Fibroblast of skin of left biceps (primary cell): ENCODE data around the gene SMYD5.
"Not testable (repeated sequence)": the region's sequence is repeated elsewhere in the genome, so short reads cannot be mapped to it uniquely, and the experiment has no call there.

ENCODE experiments used
- DNase-seq, 2 experiments: peaks; one replicate each; pipeline ENCODE4 v3.0.0-alpha.2; 2013; ENCODE audit warnings: low read depth in 2 of 2

The SMYD5 gene

GRCh38 chr2:73259704-73260337, 45.8 kb downstream of the SMYD5 start:
- no peak for DNase-seq

- no peak for DNase-seq
Observed at GRCh38 chr2:73260338-73260984, 46.4 kb downstream of the SMYD5 start.

- DNase-seq, result no peak
Observed at GRCh38 chr2:73262108-73262651, 48.1 kb downstream of the SMYD5 start.

DNA sequence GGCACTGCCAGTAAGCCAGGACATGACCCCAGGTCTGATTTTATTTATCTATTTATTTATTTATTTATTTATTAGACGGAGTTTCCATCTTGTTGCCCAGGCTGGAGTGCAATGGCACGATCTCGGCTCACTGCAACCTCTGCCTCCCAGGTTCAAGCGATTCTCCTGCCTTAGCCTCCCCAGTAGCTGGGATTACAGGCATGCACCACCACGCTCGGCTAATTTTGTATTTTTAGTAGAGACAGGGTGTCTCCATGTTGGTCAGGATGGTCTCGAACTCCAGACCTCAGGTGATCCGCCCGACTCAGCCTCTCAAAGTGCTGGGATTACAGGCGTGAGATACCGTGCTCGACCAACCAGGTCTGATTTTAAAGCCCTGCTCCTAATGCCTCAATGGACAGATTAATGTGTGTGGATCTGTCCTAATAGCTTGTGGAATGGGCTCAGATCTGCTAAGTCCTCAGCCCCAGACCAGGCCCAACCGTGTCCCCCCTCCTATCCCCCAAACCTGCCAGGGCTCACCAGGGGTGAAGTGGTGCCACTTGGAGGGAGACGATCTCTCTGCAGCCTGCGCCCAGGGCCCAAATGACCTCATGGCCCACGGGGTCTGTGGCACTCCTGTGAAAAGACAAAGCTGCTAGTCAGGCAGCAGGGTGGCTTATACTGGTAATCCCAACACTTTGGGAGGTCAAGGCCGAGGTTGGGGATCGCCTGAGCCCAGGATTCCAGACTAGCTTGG, 48.8 kb downstream of the SMYD5 start:
- DNase-seq, result not testable (repeated sequence)

- no peak for DNase-seq
Observed at GRCh38 chr2:73263540-73264331, 49.7 kb downstream of the SMYD5 start.

DNA sequence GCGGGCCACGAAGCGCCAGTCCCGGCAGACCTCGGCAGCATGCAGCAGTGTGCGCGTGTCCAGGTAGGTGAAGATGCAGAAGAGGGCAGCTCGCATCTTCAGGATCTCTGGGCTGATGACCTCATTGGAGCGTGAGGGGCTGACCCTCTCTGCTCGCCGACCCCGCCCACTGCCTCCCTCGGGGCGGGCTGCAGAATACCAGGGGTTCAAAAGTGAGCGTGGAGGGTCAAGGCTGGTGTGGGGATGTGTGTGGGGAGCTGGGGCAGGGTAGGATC, 50.2 kb downstream of the SMYD5 start:
- no peak for DNase-seq

- DNase-seq, result no peak
Observed at GRCh38 chr2:73264783-73265182, 50.7 kb downstream of the SMYD5 start.

DNA sequence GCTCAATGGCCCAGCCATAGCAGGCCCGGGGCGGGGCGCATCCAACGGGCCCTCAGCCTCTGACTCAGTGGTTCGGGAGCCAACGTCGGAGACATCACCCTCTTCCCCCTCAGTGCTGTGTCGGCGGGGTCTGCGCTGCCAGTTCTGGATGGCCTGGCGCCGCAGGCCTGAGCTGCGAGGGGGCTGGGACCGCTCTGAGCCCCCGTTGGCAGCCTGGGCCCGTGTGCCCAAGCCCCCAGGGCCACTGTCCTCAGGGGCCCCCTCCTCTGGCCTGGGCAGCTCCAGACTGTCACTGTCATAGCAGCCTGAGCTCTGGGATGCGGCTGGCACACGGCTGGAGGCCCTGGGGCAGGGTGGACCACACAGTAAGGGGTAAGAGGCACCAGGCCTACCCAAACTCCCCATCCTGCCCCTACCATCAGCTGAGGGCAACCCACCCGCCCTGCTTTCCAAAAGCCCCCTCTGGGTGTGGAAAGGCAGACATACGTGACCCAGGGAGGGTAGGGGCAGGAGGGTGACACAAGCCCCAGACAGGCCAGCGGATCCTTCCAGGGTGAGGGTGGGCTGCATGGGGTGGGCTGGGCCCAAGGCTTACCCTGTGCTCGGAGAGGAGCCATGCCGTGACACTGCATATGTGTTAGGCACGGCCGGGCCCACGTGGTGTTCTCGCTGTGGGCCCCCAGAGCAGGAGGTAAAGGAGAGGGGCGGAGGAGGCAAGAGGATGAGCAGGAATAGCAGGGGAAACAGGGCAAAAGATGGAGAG, 51.4 kb downstream of the SMYD5 start:
- no peak for DNase-seq

DNA sequence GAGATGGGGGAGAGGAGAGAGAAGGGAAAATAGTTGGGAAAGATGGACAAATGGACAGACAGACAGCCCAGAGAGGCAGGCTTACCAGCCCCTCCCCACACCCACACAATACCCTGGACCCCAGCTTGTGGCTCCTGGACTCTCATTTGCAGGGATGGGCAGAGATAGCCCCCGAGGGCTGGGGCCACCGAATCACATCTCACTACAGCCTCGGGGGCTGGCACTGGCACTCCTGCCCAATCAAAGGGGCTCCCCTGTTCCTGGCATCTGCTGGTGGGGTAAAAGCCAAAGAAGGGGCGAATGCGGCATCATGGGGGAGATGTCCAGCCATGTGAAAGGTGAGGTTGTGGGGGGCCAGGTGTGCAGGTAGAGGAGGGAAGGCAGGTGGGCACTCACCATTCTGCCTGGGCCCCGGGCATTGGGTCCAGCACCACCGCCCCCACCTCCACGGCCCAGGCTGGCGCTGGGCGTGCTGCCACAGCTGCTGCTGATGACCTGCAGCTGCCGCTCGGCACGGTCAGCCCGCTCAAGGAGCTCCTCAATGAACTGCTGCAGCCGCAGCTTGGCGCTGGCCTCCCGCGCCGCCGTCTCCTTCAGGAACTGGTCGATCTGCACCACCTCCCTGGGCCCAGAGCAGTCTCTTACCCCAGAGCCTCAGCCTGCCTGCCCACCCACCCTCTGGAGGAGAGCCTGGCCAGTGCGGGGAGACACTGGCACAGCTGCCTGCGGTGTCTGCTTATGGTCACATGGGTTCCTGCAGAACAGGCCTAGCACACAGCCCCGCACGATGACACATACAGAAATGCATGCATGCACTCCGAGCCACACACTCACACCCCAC, 52.2 kb downstream of the SMYD5 start:
- DNase-seq, result no peak

- no peak for DNase-seq
Observed at GRCh38 chr2:73267008-73267407, 53.0 kb downstream of the SMYD5 start.

DNA sequence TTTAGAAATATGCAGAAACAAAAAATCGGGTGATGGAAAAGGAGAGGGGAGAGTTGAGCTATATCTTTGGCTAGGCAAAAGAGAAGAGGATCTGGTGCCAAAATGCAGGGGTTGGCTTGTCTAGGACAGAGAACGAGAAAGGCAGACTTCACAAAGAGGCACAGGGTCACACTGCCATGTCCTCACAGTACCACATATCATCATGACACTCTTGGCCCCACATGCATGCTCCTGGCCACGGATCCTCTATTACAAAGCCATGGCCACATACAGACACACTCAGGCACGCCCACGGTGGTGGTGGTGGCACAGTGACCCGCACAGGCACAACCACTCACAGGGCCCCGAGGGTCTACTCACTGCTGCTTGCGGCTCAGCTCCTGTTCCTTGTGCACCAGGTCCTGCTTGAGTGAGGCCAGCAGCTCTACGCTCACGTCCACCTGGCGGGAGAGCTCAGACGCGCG, 54.4 kb downstream of the SMYD5 start:
- DNase-seq, result no peak

GRCh38 chr2:73268830-73269685, 55.0 kb downstream of the SMYD5 start:
- no peak for DNase-seq

GRCh38 chr2:73269686-73270465, 55.8 kb downstream of the SMYD5 start:
- no peak for DNase-seq

- no peak for DNase-seq
Observed at GRCh38 chr2:73272270-73272669, 58.2 kb downstream of the SMYD5 start.
